EH (cell line): Measurements from ENCODE around the gene LRRC17.
A peak's percentile ranks its signal among the peaks of the same experiment; 100 is the strongest.
"Not testable (repeated sequence)": the region's sequence is repeated elsewhere in the genome, so short reads cannot be mapped to it uniquely, and the experiment has no call there.

Experiments
- DNase-seq: peaks from one replicate; pipeline ENCODE4 v3.0.0-alpha.2; 2015; ENCODE audit warnings: low read depth

The LRRC17 gene

GRCh38 chr7:102897856-102898531 lies 14.8 kb upstream of the LRRC17 start:
- DNase-seq, result no peak

GRCh38 chr7:102898532-102898859 lies 14.3 kb upstream of the LRRC17 start:
- DNase-seq, result no peak

GRCh38 chr7:102902052-102902451 lies 10.7 kb upstream of the LRRC17 start:
- DNase-seq, result not testable (repeated sequence)

- DNase-seq, result not testable (repeated sequence)
Observed at GRCh38 chr7:102903576-102903975, 9.2 kb upstream of the LRRC17 start.

- no peak for DNase-seq
Observed at GRCh38 chr7:102908676-102909075, 4.1 kb upstream of the LRRC17 start.

- DNase-seq, result no peak
Observed at GRCh38 chr7:102913826-102914225, 1.0 kb downstream of the LRRC17 start.

GRCh38 chr7:102914585-102914984 lies 1.8 kb downstream of the LRRC17 start:
- no peak for DNase-seq

- DNase-seq, result peak; percentile 72
Observed at GRCh38 chr7:102916426-102916825, 3.6 kb downstream of the LRRC17 start.

- DNase-seq, result peak; percentile 59
Observed at GRCh38 chr7:102916881-102917280, 4.1 kb downstream of the LRRC17 start.

- no peak for DNase-seq
Observed at GRCh38 chr7:102917436-102918353, 4.9 kb downstream of the LRRC17 start.

- DNase-seq, result no peak
Observed at GRCh38 chr7:102918845-102919244, 6.0 kb downstream of the LRRC17 start.

GRCh38 chr7:102925976-102926782 lies 13.4 kb downstream of the LRRC17 start:
- DNase-seq, result peak; percentile 80

GRCh38 chr7:102926783-102927140 lies 14.0 kb downstream of the LRRC17 start:
- no peak for DNase-seq

- peak; percentile 56 for DNase-seq
Observed at GRCh38 chr7:102927312-102927933, 14.6 kb downstream of the LRRC17 start.

GRCh38 chr7:102931757-102932156 lies 19.0 kb downstream of the LRRC17 start:
- no peak for DNase-seq

- DNase-seq, result peak; percentile 95
Observed at GRCh38 chr7:102933763-102934162, 21.0 kb downstream of the LRRC17 start.

GRCh38 chr7:102934239-102934638 lies 21.4 kb downstream of the LRRC17 start:
- no peak for DNase-seq

- no peak for DNase-seq
Observed at GRCh38 chr7:102934701-102935100, 21.9 kb downstream of the LRRC17 start.

- no peak for DNase-seq
Observed at GRCh38 chr7:102935450-102936115, 22.8 kb downstream of the LRRC17 start.

- DNase-seq, result no peak
Observed at GRCh38 chr7:102938679-102939078, 25.9 kb downstream of the LRRC17 start.

GRCh38 chr7:102942181-102942866 lies 29.5 kb downstream of the LRRC17 start:
- no peak for DNase-seq
